PFSK-1 (cell line): ENCODE data around the gene ENOX2.

Experiments
- POLR2AphosphoS5 ChIP-seq: IDR thresholded peaks from 2 replicates; pipeline ENCODE4 v1.6.1; 2012; ENCODE audit warnings: low read depth, mild to moderate bottlenecking, control low read depth, low read length, moderate library complexity
- SIN3A ChIP-seq: IDR thresholded peaks from 2 replicates; pipeline ENCODE4 v1.6.1; 2012; ENCODE audit warnings: mild to moderate bottlenecking, low read length, moderate library complexity, borderline replicate concordance; ENCODE audit not compliant: insufficient read depth
- TAF1 ChIP-seq: IDR thresholded peaks from 2 replicates; pipeline ENCODE4 v1.6.1; 2012; ENCODE audit warnings: low read length, control low read depth, borderline replicate concordance; ENCODE audit not compliant: insufficient read depth

DNA sequence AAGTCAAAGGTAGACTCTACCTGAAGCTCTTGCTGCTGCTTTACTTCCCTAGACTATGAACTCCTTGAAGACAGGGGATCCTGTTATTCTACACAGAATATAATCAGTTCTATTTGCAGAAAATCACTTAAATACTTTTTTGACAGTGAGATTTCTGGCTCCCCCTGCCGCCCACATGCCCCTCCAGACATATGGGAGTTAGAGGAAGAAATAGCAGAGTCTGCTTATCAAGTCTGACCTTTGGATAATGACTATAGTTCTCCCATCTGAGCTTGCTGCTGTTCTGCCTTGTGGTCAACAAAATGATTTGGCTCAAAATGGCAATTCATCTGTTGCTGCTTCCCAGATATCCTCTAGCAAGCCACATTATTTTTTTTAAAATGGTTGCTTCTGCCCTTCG is 101.1 kb downstream of the ENOX2 start:
- TF ChIP-seq SIN3A (no peak), POLR2AphosphoS5 (no peak), TAF1 (no peak)
